GM12878 (cell line): ENCODE results near the gene PXDC1. TPM values are rescaled to one million over a fixed set of nuclear protein-coding genes. Genes with fewer than 3 reads are reported as not detected.

Experiments used
- ATAC-seq: fragments of 200-7000 bp; cut with Tn5 transposase; 3 replicates; pipeline ENCODE4 v1.9.1; 2020; ENCODE audit warnings: mild to moderate bottlenecking, moderate library complexity
- BruUV-seq: library from RNA; stranded (reverse); fragments of 400-500 nt; replicated peaks from 2 replicates; lab custom pipeline; 2021; lab: Mats Ljungman, UMichigan
- CTCF ChIA-PET: fragments of 300-600 bp; sonication (Branson Sonifier 250); formaldehyde crosslinking; extraction: SDS; loops from one replicate; lab custom pipeline; 2021; ENCODE audit warnings: inconsistent platforms; lab: Yijun Ruan, JAX
- POLR2A ChIA-PET: fragments of 350-600 bp; formaldehyde crosslinking; extraction: SDS; loops from one replicate; lab custom pipeline; 2021; ENCODE audit warnings: inconsistent platforms; lab: Charles Lee
- RAD21 ChIA-PET: fragments of 300-600 bp; sonication (Branson Sonifier 250); formaldehyde crosslinking; loops from one replicate; lab custom pipeline; 2023; ENCODE audit warnings: antibody characterized with exemption; ENCODE audit not compliant: unreplicated experiment; lab: Charles Lee
- SMC1A ChIA-PET: fragments of 300-600 bp; sonication (Branson Sonifier 250); formaldehyde crosslinking; loops from one replicate; lab custom pipeline; 2023; ENCODE audit not compliant: unreplicated experiment, uncharacterized antibody; lab: Charles Lee
- DNase-seq: peaks from one replicate; pipeline ENCODE4 v3.0.0-alpha.2; 2011; ENCODE audit warnings: low read depth, low spot score
- FAIRE-seq: peaks from 3 replicates; lab custom pipeline; 2011; peaks lifted over from hg19 to GRCh38; lab: Jason Lieb, UNC
- H2AFZ ChIP-seq: 2 replicates; pipeline ENCODE4 v1.6.0; 2011; ENCODE audit warnings: low read depth, low read length, control low read depth; ENCODE audit not compliant: control insufficient read depth
- H3K27ac ChIP-seq: 2 replicates; pipeline ENCODE4 v1.5.1; 2011; ENCODE audit warnings: control low read depth; ENCODE audit not compliant: control insufficient read depth, insufficient read depth
- H3K27me3 ChIP-seq, 2 experiments: replicated peaks in 1 of 2; 2 replicates each; pipeline versions ENCODE4 v1.6.0 to v1.6.1; 2011; ENCODE audit warnings: low read length in 1 of 2; ENCODE audit not compliant: control insufficient read depth in 2 of 2, insufficient read depth in 2 of 2
- H3K36me3 ChIP-seq, 2 experiments: 2 replicates each; pipeline ENCODE4 v1.5.1; 2011; ENCODE audit warnings: low read length in 1 of 2; ENCODE audit not compliant: control insufficient read depth in 2 of 2, insufficient read depth in 2 of 2
- H3K4me1 ChIP-seq: 2 replicates; pipeline ENCODE4 v1.6.1; 2011; ENCODE audit warnings: mild to moderate bottlenecking, low read length, moderate library complexity, mixed read lengths; ENCODE audit not compliant: control insufficient read depth, insufficient read depth
- H3K4me2 ChIP-seq: 2 replicates; pipeline ENCODE4 v1.6.0; 2011; ENCODE audit warnings: control low read depth; ENCODE audit not compliant: control insufficient read depth, insufficient read depth
- H3K4me3 ChIP-seq: fragments of 200-600 bp; sonication (generic); 2 replicates; pipeline ENCODE4 v1.5.1; 2016
- H3K79me2 ChIP-seq: 2 replicates; pipeline ENCODE4 v1.6.0; 2011; ENCODE audit warnings: low read length; ENCODE audit not compliant: control insufficient read depth, insufficient read depth
- H3K9ac ChIP-seq: 2 replicates; pipeline ENCODE4 v1.8.0; 2011; ENCODE audit warnings: low read length, control low read depth, mixed read lengths; ENCODE audit not compliant: control insufficient read depth, insufficient read depth
- H3K9me3 ChIP-seq: replicated peaks from 3 replicates; pipeline ENCODE4 v1.5.1; 2011; ENCODE audit warnings: mild to moderate bottlenecking, low read length; ENCODE audit not compliant: control insufficient read depth, insufficient read depth
- H4K20me1 ChIP-seq: 2 replicates; pipeline ENCODE4 v1.6.0; 2011; ENCODE audit not compliant: control insufficient read depth, insufficient read depth
- ATF2 ChIP-seq: IDR thresholded peaks from 2 replicates; pipeline ENCODE4 v1.6.1; 2012; ENCODE audit warnings: low read length, inconsistent platforms
- BMI1 ChIP-seq: fragments of 450-650 bp; IDR thresholded peaks from 2 replicates; pipeline ENCODE4 v1.6.1; 2016; ENCODE audit warnings: mild to moderate bottlenecking, moderate library complexity, borderline replicate concordance
- CTCF ChIP-seq, 3 experiments: IDR thresholded peaks in 2 of 3; conservative IDR thresholded peaks in 1 of 3; 2 replicates each; pipeline ENCODE4 v1.5.1; 2011; ENCODE audit warnings: low read depth in 3 of 3, low read length in 3 of 3, mild to moderate bottlenecking in 3 of 3, control low read depth in 2 of 3, moderate library complexity in 2 of 3, inconsistent platforms in 1 of 3, mixed read lengths in 1 of 3; ENCODE audit not compliant: control insufficient read depth in 2 of 3, insufficient read depth in 1 of 3; ENCODE audit errors: extremely low read depth in 1 of 3
- DPF2 ChIP-seq: fragments of 450-650 bp; IDR thresholded peaks from 2 replicates; pipeline ENCODE4 v1.6.1; 2017; ENCODE audit warnings: mild to moderate bottlenecking
- MTA2 ChIP-seq: fragments of 450-650 bp; IDR thresholded peaks from 2 replicates; pipeline ENCODE4 v1.6.1; 2016; ENCODE audit warnings: low read depth, mild to moderate bottlenecking, moderate library complexity
- PAX5 ChIP-seq: IDR thresholded peaks from 2 replicates; pipeline ENCODE4 v1.6.1; 2011; ENCODE audit warnings: low read depth, low read length, borderline replicate concordance
- PAX8 ChIP-seq: fragments of 450-650 bp; IDR thresholded peaks from 2 replicates; pipeline ENCODE4 v1.6.1; 2017; ENCODE audit warnings: mild to moderate bottlenecking, moderate library complexity
- POU2F2 ChIP-seq: IDR thresholded peaks from 3 replicates; pipeline ENCODE4 v1.6.1; 2011; ENCODE audit warnings: low read depth, mild to moderate bottlenecking, low read length, borderline replicate concordance
- RCOR1 ChIP-seq: conservative IDR thresholded peaks from 2 replicates; pipeline ENCODE4 v1.6.1; 2012; ENCODE audit warnings: low read depth, low read length, improper control_type of control experiment
- TAF1 ChIP-seq: IDR thresholded peaks from 2 replicates; pipeline ENCODE4 v1.6.1; 2011; ENCODE audit warnings: mild to moderate bottlenecking, low read depth, low read length, borderline replicate concordance
- ZBED1 ChIP-seq: IDR thresholded peaks from 2 replicates; pipeline ENCODE4 v1.6.1; 2016; ENCODE audit warnings: borderline replicate concordance
- ZBTB4 ChIP-seq: fragments of 450-650 bp; formaldehyde crosslinking; IDR thresholded peaks from 2 replicates; pipeline ENCODE4 v1.4.0; 2022; ENCODE audit warnings: mild to moderate bottlenecking, moderate library complexity
- WGBS: methylation state at CpG from one replicate; pipeline ENCODE4 v1.1.6; 2016; ENCODE audit warnings: low lambda C conversion rate; ENCODE audit not compliant: insufficient replicate concordance, insufficient coverage; ENCODE audit errors: missing lambda C conversion rate; 5-methylcytosine and 5-hydroxymethylcytosine counted together
- in situ Hi-C: fragments of 300-500 bp; cut with MboI; formaldehyde crosslinking; loops from 9 replicates; pipeline ENCODE4 v1.14.3; 2018; ENCODE audit warnings: mixed read lengths
- intact Hi-C: fragments of 100-400 bp; cut with micrococcal nuclease; formaldehyde crosslinking; loops from one replicate; pipeline ENCODE4 v1.14.2; 2022; ENCODE audit not compliant: unreplicated experiment
- polyA plus RNA-seq, 11 experiments: library from polyadenylated mRNA; depleted of rRNA in 4 of 11; unstranded in 6 of 11; stranded (reverse) in 5 of 11; fragments of >200 nt; fragmentation: Nextera tagmentation in 4 of 11; fragmentation: Illumina TruSeq in 1 of 11; extraction: Ambion mirVana in 4 of 11; extraction: Trizol in 1 of 11; gene quantifications; 1 replicate in 1 of 11; 2 replicates in 10 of 11; pipeline versions ENCODE4 v1.2.1 to v1.2.3, GENCODE V29; 2011 to 2016; ENCODE audit warnings: inconsistent platforms in 2 of 11, missing spikeins in 2 of 11, low read depth in 1 of 11
- total RNA-seq, 4 experiments: library from RNA; depleted of rRNA in 3 of 4; stranded (reverse); fragments of >200 nt in 3 of 4; fragmentation: Illumina TruSeq in 1 of 4; extraction: Trizol in 1 of 4; gene quantifications; 2 replicates each; pipeline versions ENCODE4 v1.2.1 to v1.2.3, GENCODE V29; 2013 to 2021
- TF ChIP-seq, protein P1 (sequence below): fragments of 450-650 bp; IDR thresholded peaks from 2 replicates; pipeline ENCODE4 v1.6.1; 2017; ENCODE audit warnings: low read depth, mild to moderate bottlenecking, moderate library complexity
- TF ChIP-seq, protein P2 (sequence below): IDR thresholded peaks from 2 replicates; pipeline ENCODE4 v1.6.1; 2011; ENCODE audit warnings: low read depth, low read length, improper control_type of control experiment, borderline replicate concordance

The PXDC1 gene
- total and polyA plus RNA-seq, 10 of the 15 experiments (the other 5 are each of a cell fraction or from before 2014, with no cell fraction given), result 0.03 to 0.72 (median 0.32) TPM; not detected in 2

- TF ChIP-seq ATF2 (no peak), ZBED1 (no peak), MTA2 (no peak), PAX5 (no peak), RCOR1 (no peak), DPF2 (no peak), CTCF (IDR thresholded peaks at IDR 0.05 in 2 of 3, conservative IDR thresholded peaks at IDR 0.05 in 1 of 3; ENCODE audit: control insufficient read depth in 2 of 3, extremely low read depth in 1 of 3, insufficient read depth in 1 of 3, low read depth in 3 of 3, low read length in 3 of 3) (no peak), TAF1 (no peak)
- TF ChIP-seq, all 136 proteins: peak for 0
These were observed 53.5 kb downstream of the PXDC1 start (continued) for GRCh38 chr6:3698021-3698420.

DNA sequence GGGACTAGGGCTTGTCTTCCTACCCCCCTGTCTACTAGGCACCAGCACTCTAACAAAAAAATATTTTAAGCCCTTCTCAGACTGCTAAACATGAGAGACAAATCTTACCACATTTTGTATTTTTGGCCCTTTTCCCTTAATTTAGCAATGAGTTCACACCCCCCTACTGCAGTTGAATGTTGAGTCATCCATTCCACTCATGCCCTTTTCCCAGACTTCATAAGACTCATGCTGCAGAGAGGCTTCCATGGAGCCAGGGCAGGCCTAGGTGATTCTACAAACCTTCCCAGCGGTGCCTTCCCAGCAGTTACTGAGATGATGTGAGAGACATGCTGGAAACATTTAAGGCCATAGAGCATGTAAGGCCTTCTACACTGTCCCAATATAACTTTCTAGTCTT, 53.9 kb downstream of the PXDC1 start:
- DNase-seq (no peak), FAIRE-seq (no peak), ATAC-seq (no peak)
- Histone ChIP-seq H3K36me3 (no peaks in the 10 kb centered on the region), H3K9me3 (no peaks in the 10 kb centered on the region), H3K4me3 (no peak overlapping the region), H3K27me3 (0 out of 4 replicates have a peak, but pooled peaks cover 0 to 3% of the 10 kb centered on the region in 2 experiments), H3K4me1 (no peaks in the 10 kb centered on the region), H3K4me2 (no peak overlapping the region), H2AFZ (no peak overlapping the region), H3K27ac (no peak overlapping the region), H4K20me1 (no peaks in the 10 kb centered on the region), H3K9ac (no peak overlapping the region), H3K79me2 (no peaks in the 10 kb centered on the region)
- POLR2A ChIA-PET, result no interaction called here
- RAD21 ChIA-PET, result no interaction called here
- SMC1A ChIA-PET, result no interaction called here
- in situ Hi-C loops, result no loop called here
- no TSS peak for BruUV-seq
- CTCF ChIA-PET, result no interaction called here
- 19% methylated on average over 1 of the region's 1 CpG for WGBS
- intact Hi-C loops, result no loop called here
- no peak for TF ChIP-seq BMI1
- no peak for TF ChIP-seq PAX8
- TF ChIP-seq, protein P1, sequence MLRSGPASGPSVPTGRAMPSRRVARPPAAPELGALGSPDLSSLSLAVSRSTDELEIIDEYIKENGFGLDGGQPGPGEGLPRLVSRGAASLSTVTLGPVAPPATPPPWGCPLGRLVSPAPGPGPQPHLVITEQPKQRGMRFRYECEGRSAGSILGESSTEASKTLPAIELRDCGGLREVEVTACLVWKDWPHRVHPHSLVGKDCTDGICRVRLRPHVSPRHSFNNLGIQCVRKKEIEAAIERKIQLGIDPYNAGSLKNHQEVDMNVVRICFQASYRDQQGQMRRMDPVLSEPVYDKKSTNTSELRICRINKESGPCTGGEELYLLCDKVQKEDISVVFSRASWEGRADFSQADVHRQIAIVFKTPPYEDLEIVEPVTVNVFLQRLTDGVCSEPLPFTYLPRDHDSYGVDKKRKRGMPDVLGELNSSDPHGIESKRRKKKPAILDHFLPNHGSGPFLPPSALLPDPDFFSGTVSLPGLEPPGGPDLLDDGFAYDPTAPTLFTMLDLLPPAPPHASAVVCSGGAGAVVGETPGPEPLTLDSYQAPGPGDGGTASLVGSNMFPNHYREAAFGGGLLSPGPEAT, result no peak
- TF ChIP-seq POU2F2, result no peak
- TF ChIP-seq, protein P2, sequence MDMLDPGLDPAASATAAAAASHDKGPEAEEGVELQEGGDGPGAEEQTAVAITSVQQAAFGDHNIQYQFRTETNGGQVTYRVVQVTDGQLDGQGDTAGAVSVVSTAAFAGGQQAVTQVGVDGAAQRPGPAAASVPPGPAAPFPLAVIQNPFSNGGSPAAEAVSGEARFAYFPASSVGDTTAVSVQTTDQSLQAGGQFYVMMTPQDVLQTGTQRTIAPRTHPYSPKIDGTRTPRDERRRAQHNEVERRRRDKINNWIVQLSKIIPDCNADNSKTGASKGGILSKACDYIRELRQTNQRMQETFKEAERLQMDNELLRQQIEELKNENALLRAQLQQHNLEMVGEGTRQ, result no peak
- no peak for TF ChIP-seq ZBTB4 (CRISPR knock-in tag)
